Stimulated activated naive CD4-positive, alpha-beta T cell treated with Interleukin-2 at 50 U/mL for 16 hours (primary cell): ENCODE results near the gene GNAI3.
A peak's percentile ranks its signal among the peaks of the same experiment; 100 is the strongest.

ENCODE experiments used
- DNase-seq: peaks from one replicate; lab custom pipeline; 2025; lab: John Stamatoyannopoulos, UW

GNAI3 gene

GRCh38 chr1:109624201-109625010 lies 76.0 kb downstream of the GNAI3 start:
- no peak for DNase-seq

- no peak for DNase-seq
Observed at GRCh38 chr1:109625176-109625575, 76.8 kb downstream of the GNAI3 start.

- no peak for DNase-seq
Observed at GRCh38 chr1:109625601-109626560, 77.5 kb downstream of the GNAI3 start.

GRCh38 chr1:109626682-109627408 lies 78.4 kb downstream of the GNAI3 start:
- no peak for DNase-seq

- DNase-seq, result no peak
Observed at GRCh38 chr1:109627692-109628399, 79.4 kb downstream of the GNAI3 start.

- no peak for DNase-seq
Observed at GRCh38 chr1:109628540-109629321, 80.3 kb downstream of the GNAI3 start.

GRCh38 chr1:109629372-109630030 lies 81.1 kb downstream of the GNAI3 start:
- no peak for DNase-seq

GRCh38 chr1:109630081-109630897 lies 81.9 kb downstream of the GNAI3 start:
- DNase-seq, result peak; percentile 34

GRCh38 chr1:109630898-109631512 lies 82.6 kb downstream of the GNAI3 start:
- no peak for DNase-seq

GRCh38 chr1:109631513-109632505 lies 83.4 kb downstream of the GNAI3 start:
- DNase-seq, result no peak

GRCh38 chr1:109632671-109633346 lies 84.4 kb downstream of the GNAI3 start:
- no peak for DNase-seq

GRCh38 chr1:109634292-109634691 lies 85.9 kb downstream of the GNAI3 start:
- DNase-seq, result no peak

GRCh38 chr1:109634771-109635750 lies 86.6 kb downstream of the GNAI3 start:
- peak; percentile 9 for DNase-seq

- no peak for DNase-seq
Observed at GRCh38 chr1:109635862-109636200, 87.4 kb downstream of the GNAI3 start.

GRCh38 chr1:109636201-109636952 lies 88.0 kb downstream of the GNAI3 start:
- no peak for DNase-seq
